MM.1S (cell line): Measurements from ENCODE around the gene ZNF254.
"Not testable (repeated sequence)": the region's sequence is repeated elsewhere in the genome, so short reads cannot be mapped to it uniquely, and the experiment has no call there.

Source experiments
- DNase-seq: peaks from one replicate; pipeline ENCODE4 v3.0.0-alpha.2; 2015
- H2AFZ ChIP-seq: fragments of 300-600 bp; sonication (generic); 2 replicates; pipeline ENCODE4 v1.6.0; 2016; ENCODE audit warnings: antibody characterized with exemption, low read length
- H3F3A ChIP-seq: fragments of 300-600 bp; sonication (generic); 2 replicates; pipeline ENCODE4 v1.6.1; 2016; ENCODE audit warnings: mild to moderate bottlenecking, antibody characterized with exemption, low read length, moderate library complexity, mixed read lengths; ENCODE audit not compliant: insufficient read depth
- H3K27ac ChIP-seq: fragments of 300-600 bp; sonication (generic); 2 replicates; pipeline ENCODE4 v1.5.1; 2016; ENCODE audit warnings: mild to moderate bottlenecking, low read length
- H3K27me3 ChIP-seq: fragments of 300-600 bp; sonication (generic); replicated peaks from 2 replicates; pipeline ENCODE4 v1.6.0; 2016; ENCODE audit warnings: low read length; ENCODE audit not compliant: insufficient read depth
- H3K36me3 ChIP-seq: fragments of 300-600 bp; sonication (generic); replicated peaks from 2 replicates; pipeline ENCODE4 v1.6.1; 2016; ENCODE audit warnings: mild to moderate bottlenecking, low read length, mixed read lengths; ENCODE audit not compliant: insufficient read depth
- H3K4me1 ChIP-seq: fragments of 300-600 bp; sonication (generic); 2 replicates; pipeline ENCODE4 v1.6.1; 2016; ENCODE audit warnings: low read length, mixed read lengths
- H3K4me2 ChIP-seq: fragments of 300-600 bp; sonication (generic); 2 replicates; pipeline ENCODE4 v1.6.0; 2016; ENCODE audit warnings: low read depth, low read length
- H3K4me3 ChIP-seq: fragments of 300-600 bp; sonication (generic); 2 replicates; pipeline ENCODE4 v1.5.1; 2016; ENCODE audit warnings: low read length, mixed read lengths
- H3K79me2 ChIP-seq: fragments of 300-600 bp; sonication (generic); 2 replicates; pipeline ENCODE4 v1.6.1; 2016; ENCODE audit warnings: mixed run types, low read length, mixed read lengths
- H3K9ac ChIP-seq: fragments of 300-600 bp; sonication (generic); 2 replicates; pipeline ENCODE4 v1.6.1; 2016; ENCODE audit warnings: low read length, mixed read lengths
- H3K9me2 ChIP-seq: fragments of 300-600 bp; sonication (generic); replicated peaks from 2 replicates; pipeline ENCODE4 v1.6.1; 2016; ENCODE audit warnings: mild to moderate bottlenecking, low read length, mixed read lengths; ENCODE audit not compliant: insufficient read depth
- H3K9me3 ChIP-seq: fragments of 300-600 bp; sonication (generic); replicated peaks from 2 replicates; pipeline ENCODE4 v1.6.1; 2016; ENCODE audit warnings: mild to moderate bottlenecking, low read length, mixed read lengths; ENCODE audit not compliant: insufficient read depth
- H4K20me1 ChIP-seq: fragments of 300-600 bp; sonication (generic); 2 replicates; pipeline ENCODE4 v1.6.1; 2016; ENCODE audit warnings: mild to moderate bottlenecking, low read length, moderate library complexity, mixed read lengths; ENCODE audit not compliant: insufficient read depth
- CTCF ChIP-seq: fragments of 300-600 bp; sonication (generic); IDR thresholded peaks from 2 replicates; pipeline ENCODE4 v1.5.1; 2016; ENCODE audit warnings: antibody characterized with exemption, low read length, mixed read lengths
- EZH2 ChIP-seq: fragments of 300-600 bp; sonication (generic); optimal IDR thresholded peaks from 2 replicates; pipeline ENCODE3; 2017; ENCODE audit warnings: low read depth, mild to moderate bottlenecking, antibody characterized with exemption, low read length, mixed read lengths
- EZH2phosphoT487 ChIP-seq: fragments of 300-600 bp; sonication (generic); IDR thresholded peaks from 2 replicates; pipeline ENCODE4 v1.6.1; 2018; ENCODE audit warnings: antibody characterized with exemption, low read length

ZNF254 gene

GRCh38 chr19:24071078-24071477 lies 15.9 kb upstream of the ZNF254 start:
- no peaks in the 10 kb centered on the region for H3F3A ChIP-seq
- H2AFZ ChIP-seq: no peak overlapping the region
- H3K79me2 ChIP-seq: no peaks in the 10 kb centered on the region
- TF ChIP-seq EZH2 (no peak), CTCF (no peak), EZH2phosphoT487 (no peak)
- H3K9ac ChIP-seq: no peak overlapping the region
- DNase-seq: no peak
- H4K20me1 ChIP-seq: no peaks in the 10 kb centered on the region
- no peak overlapping the region for H3K4me3 ChIP-seq
- no peaks in the 10 kb centered on the region for H3K36me3 ChIP-seq
- H3K9me2 ChIP-seq: no peaks in the 10 kb centered on the region
- H3K4me1 ChIP-seq: no peaks in the 10 kb centered on the region
- no peaks in the 10 kb centered on the region for H3K27me3 ChIP-seq
- H3K9me3 ChIP-seq: no peaks in the 10 kb centered on the region
- no peak overlapping the region for H3K27ac ChIP-seq
- no peak overlapping the region for H3K4me2 ChIP-seq

- no peaks in the 10 kb centered on the region for H3K36me3 ChIP-seq
- H3K4me2 ChIP-seq: no peak overlapping the region
- H3K9ac ChIP-seq: no peak overlapping the region
- DNase-seq: no peak
- no peaks in the 10 kb centered on the region for H3K27me3 ChIP-seq
- no peaks in the 10 kb centered on the region for H3K9me2 ChIP-seq
- H4K20me1 ChIP-seq: no peaks in the 10 kb centered on the region
- H3K79me2 ChIP-seq: no peaks in the 10 kb centered on the region
- no peaks in the 10 kb centered on the region for H3K4me1 ChIP-seq
- H3K9me3 ChIP-seq: no peaks in the 10 kb centered on the region
- TF ChIP-seq CTCF (no peak), EZH2phosphoT487 (no peak), EZH2 (no peak)
- no peak overlapping the region for H2AFZ ChIP-seq
- H3K4me3 ChIP-seq: no peak overlapping the region
- H3K27ac ChIP-seq: no peak overlapping the region
- no peaks in the 10 kb centered on the region for H3F3A ChIP-seq
Observed at GRCh38 chr19:24072720-24073119, 14.3 kb upstream of the ZNF254 start.

GRCh38 chr19:24073807-24074206 lies 13.2 kb upstream of the ZNF254 start:
- Histone ChIP-seq H3K9ac (no peak overlapping the region), H3K9me2 (no peaks in the 10 kb centered on the region), H3K27me3 (no peaks in the 10 kb centered on the region), H3K4me2 (no peak overlapping the region), H2AFZ (no peak overlapping the region), H3K79me2 (no peaks in the 10 kb centered on the region), H3K4me1 (no peaks in the 10 kb centered on the region), H3F3A (no peaks in the 10 kb centered on the region), H3K27ac (no peak overlapping the region), H3K9me3 (no peaks in the 10 kb centered on the region), H3K36me3 (no peaks in the 10 kb centered on the region), H4K20me1 (no peaks in the 10 kb centered on the region), H3K4me3 (no peak overlapping the region)
- no peak for DNase-seq
- TF ChIP-seq EZH2phosphoT487: no peak

GRCh38 chr19:24074720-24075454 lies 12.1 kb upstream of the ZNF254 start:
- Histone ChIP-seq H3K4me3 (no peak overlapping the region), H3K9me3 (no peaks in the 10 kb centered on the region), H4K20me1 (no peaks in the 10 kb centered on the region), H3K9me2 (no peaks in the 10 kb centered on the region), H3K36me3 (no peaks in the 10 kb centered on the region), H3K4me2 (no peak overlapping the region), H3K4me1 (no peaks in the 10 kb centered on the region), H3K9ac (no peak overlapping the region), H3K79me2 (no peaks in the 10 kb centered on the region), H2AFZ (no peak overlapping the region), H3K27ac (no peak overlapping the region), H3F3A (no peaks in the 10 kb centered on the region), H3K27me3 (no peaks in the 10 kb centered on the region)
- no peak for DNase-seq
- TF ChIP-seq EZH2phosphoT487: no peak

- H2AFZ ChIP-seq, H3K4me2 ChIP-seq, H3F3A ChIP-seq, H3K4me1 ChIP-seq, H3K9me2 ChIP-seq, H3K4me3 ChIP-seq, H3K36me3 ChIP-seq, H3K9me3 ChIP-seq, H3K9ac ChIP-seq, H3K79me2 ChIP-seq, DNase-seq, H4K20me1 ChIP-seq, H3K27me3 ChIP-seq, H3K27ac ChIP-seq: not testable (repeated sequence)
Observed at GRCh38 chr19:24075530-24075929, 11.5 kb upstream of the ZNF254 start.
